ENCODE measurements around the gene ZNHIT6. TPM values are rescaled to one million over a fixed set of nuclear protein-coding genes. Genes with fewer than 3 reads are reported as not detected.

The ZNHIT6 gene
- total RNA-seq, 3 donors from 2014 or later (not counting 1 experiment from before 2014, with no cell fraction given): 14.4 to 17.3 (median 14.8) TPM

- TF ChIP-seq CTCF (IDR thresholded peaks at IDR 0.05): no peak
- H3K9me3 Mint-ChIP-seq: peaks cover 0 to 2% of the 10 kb centered on the region in 2 donors
- H3K4me1 Mint-ChIP-seq: no peaks in the 10 kb centered on the region
- Histone ChIP-seq H3K9me3 (ENCODE audit: control insufficient read depth, insufficient read depth, low read length) (no peaks in the 10 kb centered on the region), H3K4me3 (ENCODE audit: low read length) (no peak overlapping the region), H3K36me3 (ENCODE audit: control insufficient read depth, insufficient read depth, low read length) (no peaks in the 10 kb centered on the region), H3K27me3 (ENCODE audit: control insufficient read depth, insufficient read depth, low read length) (no peaks in the 10 kb centered on the region), H3K27ac (ENCODE audit: low read length) (no peak overlapping the region), H3K4me1 (ENCODE audit: control insufficient read depth, insufficient read depth, low read length) (no peaks in the 10 kb centered on the region)
- peaks cover 6% of the 10 kb centered on the region for H3K36me3 Mint-ChIP-seq
- H3K27me3 Mint-ChIP-seq (ENCODE audit: low read depth in 2 of 2): no peaks in the 10 kb centered on the region
- no peak overlapping the region for H3K27ac Mint-ChIP-seq
- ATAC-seq (no peak), DNase-seq (no peak)
- intact Hi-C loops (cut with micrococcal nuclease): no loop called here
- WGBS (ENCODE audit: insufficient coverage): 100% methylated on average over 1 of the region's 2 CpGs
- H3K4me3 Mint-ChIP-seq: no peak overlapping the region
Observed at GRCh38 chr1:85630493-85630892, 77.7 kb downstream of the ZNHIT6 start.

- H3K4me3 ChIP-seq (ENCODE audit: low read length): no peak overlapping the region
- Mint-ChIP-seq H3K27ac (no peak overlapping the region), H3K4me3 (no peak overlapping the region), H3K9me3 (peaks cover 2% of the 10 kb centered on the region in 2 donors), H3K4me1 (no peaks in the 10 kb centered on the region), H3K36me3 (peaks cover 6% of the 10 kb centered on the region), H3K27me3 (ENCODE audit: low read depth in 2 of 2) (no peaks in the 10 kb centered on the region)
- 78% methylated on average over 1 of the region's 2 CpGs for WGBS (ENCODE audit: insufficient coverage)
- H3K27me3 ChIP-seq (ENCODE audit: control insufficient read depth, insufficient read depth, low read length): no peaks in the 10 kb centered on the region
- ATAC-seq: no peak
- H3K36me3 ChIP-seq (ENCODE audit: control insufficient read depth, insufficient read depth, low read length): no peaks in the 10 kb centered on the region
- no peak for TF ChIP-seq CTCF (IDR thresholded peaks at IDR 0.05)
- no peak overlapping the region for H3K27ac ChIP-seq (ENCODE audit: low read length)
- intact Hi-C loops (cut with micrococcal nuclease): no loop called here
- DNase-seq: no peak
- H3K9me3 ChIP-seq (ENCODE audit: control insufficient read depth, insufficient read depth, low read length): no peaks in the 10 kb centered on the region
- H3K4me1 ChIP-seq (ENCODE audit: control insufficient read depth, insufficient read depth, low read length): no peaks in the 10 kb centered on the region
Observed at GRCh38 chr1:85629532-85629920, 78.7 kb downstream of the ZNHIT6 start.

- no peak for DNase-seq
- H3K9me3 ChIP-seq (ENCODE audit: control insufficient read depth, insufficient read depth, low read length): no peaks in the 10 kb centered on the region
Observed at GRCh38 chr1:85628791-85629531, 79.3 kb downstream of the ZNHIT6 start.

More at GRCh38 chr1:85628791-85629531, 79.3 kb downstream of the ZNHIT6 start:
- no peak for TF ChIP-seq CTCF (IDR thresholded peaks at IDR 0.05)
- Mint-ChIP-seq H3K4me1 (no peaks in the 10 kb centered on the region), H3K27ac (no peak overlapping the region), H3K27me3 (ENCODE audit: low read depth in 2 of 2) (no peaks in the 10 kb centered on the region), H3K9me3 (peaks cover 2% of the 10 kb centered on the region in 2 donors), H3K4me3 (no peak overlapping the region), H3K36me3 (peaks cover 6% of the 10 kb centered on the region)
- H3K36me3 ChIP-seq (ENCODE audit: control insufficient read depth, insufficient read depth, low read length): no peaks in the 10 kb centered on the region
- H3K4me3 ChIP-seq (ENCODE audit: low read length): no peak overlapping the region
- 96% methylated on average over 8 of the region's 9 CpGs for WGBS (ENCODE audit: insufficient coverage)
- H3K4me1 ChIP-seq (ENCODE audit: control insufficient read depth, insufficient read depth, low read length): no peaks in the 10 kb centered on the region
- ATAC-seq: no peak
- intact Hi-C loops (cut with micrococcal nuclease): no loop called here
- no peaks in the 10 kb centered on the region for H3K27me3 ChIP-seq (ENCODE audit: control insufficient read depth, insufficient read depth, low read length)
- H3K27ac ChIP-seq (ENCODE audit: low read length): no peak overlapping the region

All from natural killer cell (primary cell).